HL-60 (cell line): Measurements from ENCODE around the gene USF2.

Experiments used
- GABPA ChIP-seq: IDR thresholded peaks from 2 replicates; pipeline ENCODE4 v1.6.1; 2012; ENCODE audit warnings: low read depth
- POLR2AphosphoS5 ChIP-seq: IDR thresholded peaks from 2 replicates; pipeline ENCODE4 v1.6.1; 2012; ENCODE audit warnings: low read depth
- TF ChIP-seq, protein P1 (sequence below): IDR thresholded peaks from one replicate; pipeline ENCODE4 v1.5.1; 2011; ENCODE audit warnings: low read length, control low read depth, inconsistent platforms; ENCODE audit not compliant: insufficient read depth
- TF ChIP-seq, protein P2 (sequence below): IDR thresholded peaks from 2 replicates; pipeline ENCODE4 v1.6.1; 2012; ENCODE audit warnings: low read depth; ENCODE audit not compliant: insufficient replicate concordance

DNA sequence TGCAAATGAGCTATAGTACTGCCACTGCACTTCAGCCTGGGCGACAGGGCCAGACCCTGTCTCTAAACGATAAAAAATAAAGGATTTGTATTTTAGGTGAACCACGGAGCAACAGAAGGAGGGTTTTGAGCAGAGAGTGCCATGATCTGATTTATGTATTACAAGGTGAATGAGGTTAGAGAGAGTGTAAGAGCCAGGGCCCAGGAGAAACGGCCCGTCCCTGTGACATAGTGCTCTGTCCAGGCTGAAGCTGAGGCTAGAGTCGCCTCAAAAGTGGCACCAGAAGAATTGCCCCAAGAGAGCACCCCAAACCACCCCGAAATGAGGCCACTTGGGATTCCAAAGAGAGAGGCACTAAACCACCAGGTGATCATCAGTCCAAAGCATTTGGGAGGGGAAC, 40.1 kb downstream of the USF2 start:
- TF ChIP-seq, protein P1, sequence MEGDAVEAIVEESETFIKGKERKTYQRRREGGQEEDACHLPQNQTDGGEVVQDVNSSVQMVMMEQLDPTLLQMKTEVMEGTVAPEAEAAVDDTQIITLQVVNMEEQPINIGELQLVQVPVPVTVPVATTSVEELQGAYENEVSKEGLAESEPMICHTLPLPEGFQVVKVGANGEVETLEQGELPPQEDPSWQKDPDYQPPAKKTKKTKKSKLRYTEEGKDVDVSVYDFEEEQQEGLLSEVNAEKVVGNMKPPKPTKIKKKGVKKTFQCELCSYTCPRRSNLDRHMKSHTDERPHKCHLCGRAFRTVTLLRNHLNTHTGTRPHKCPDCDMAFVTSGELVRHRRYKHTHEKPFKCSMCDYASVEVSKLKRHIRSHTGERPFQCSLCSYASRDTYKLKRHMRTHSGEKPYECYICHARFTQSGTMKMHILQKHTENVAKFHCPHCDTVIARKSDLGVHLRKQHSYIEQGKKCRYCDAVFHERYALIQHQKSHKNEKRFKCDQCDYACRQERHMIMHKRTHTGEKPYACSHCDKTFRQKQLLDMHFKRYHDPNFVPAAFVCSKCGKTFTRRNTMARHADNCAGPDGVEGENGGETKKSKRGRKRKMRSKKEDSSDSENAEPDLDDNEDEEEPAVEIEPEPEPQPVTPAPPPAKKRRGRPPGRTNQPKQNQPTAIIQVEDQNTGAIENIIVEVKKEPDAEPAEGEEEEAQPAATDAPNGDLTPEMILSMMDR = no peak
- TF ChIP-seq GABPA (no peak), POLR2AphosphoS5 (no peak)
- TF ChIP-seq, protein P2, sequence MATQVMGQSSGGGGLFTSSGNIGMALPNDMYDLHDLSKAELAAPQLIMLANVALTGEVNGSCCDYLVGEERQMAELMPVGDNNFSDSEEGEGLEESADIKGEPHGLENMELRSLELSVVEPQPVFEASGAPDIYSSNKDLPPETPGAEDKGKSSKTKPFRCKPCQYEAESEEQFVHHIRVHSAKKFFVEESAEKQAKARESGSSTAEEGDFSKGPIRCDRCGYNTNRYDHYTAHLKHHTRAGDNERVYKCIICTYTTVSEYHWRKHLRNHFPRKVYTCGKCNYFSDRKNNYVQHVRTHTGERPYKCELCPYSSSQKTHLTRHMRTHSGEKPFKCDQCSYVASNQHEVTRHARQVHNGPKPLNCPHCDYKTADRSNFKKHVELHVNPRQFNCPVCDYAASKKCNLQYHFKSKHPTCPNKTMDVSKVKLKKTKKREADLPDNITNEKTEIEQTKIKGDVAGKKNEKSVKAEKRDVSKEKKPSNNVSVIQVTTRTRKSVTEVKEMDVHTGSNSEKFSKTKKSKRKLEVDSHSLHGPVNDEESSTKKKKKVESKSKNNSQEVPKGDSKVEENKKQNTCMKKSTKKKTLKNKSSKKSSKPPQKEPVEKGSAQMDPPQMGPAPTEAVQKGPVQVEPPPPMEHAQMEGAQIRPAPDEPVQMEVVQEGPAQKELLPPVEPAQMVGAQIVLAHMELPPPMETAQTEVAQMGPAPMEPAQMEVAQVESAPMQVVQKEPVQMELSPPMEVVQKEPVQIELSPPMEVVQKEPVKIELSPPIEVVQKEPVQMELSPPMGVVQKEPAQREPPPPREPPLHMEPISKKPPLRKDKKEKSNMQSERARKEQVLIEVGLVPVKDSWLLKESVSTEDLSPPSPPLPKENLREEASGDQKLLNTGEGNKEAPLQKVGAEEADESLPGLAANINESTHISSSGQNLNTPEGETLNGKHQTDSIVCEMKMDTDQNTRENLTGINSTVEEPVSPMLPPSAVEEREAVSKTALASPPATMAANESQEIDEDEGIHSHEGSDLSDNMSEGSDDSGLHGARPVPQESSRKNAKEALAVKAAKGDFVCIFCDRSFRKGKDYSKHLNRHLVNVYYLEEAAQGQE = no peak
